Measurements from ENCODE around the gene REXO5.

The REXO5 gene

DNA sequence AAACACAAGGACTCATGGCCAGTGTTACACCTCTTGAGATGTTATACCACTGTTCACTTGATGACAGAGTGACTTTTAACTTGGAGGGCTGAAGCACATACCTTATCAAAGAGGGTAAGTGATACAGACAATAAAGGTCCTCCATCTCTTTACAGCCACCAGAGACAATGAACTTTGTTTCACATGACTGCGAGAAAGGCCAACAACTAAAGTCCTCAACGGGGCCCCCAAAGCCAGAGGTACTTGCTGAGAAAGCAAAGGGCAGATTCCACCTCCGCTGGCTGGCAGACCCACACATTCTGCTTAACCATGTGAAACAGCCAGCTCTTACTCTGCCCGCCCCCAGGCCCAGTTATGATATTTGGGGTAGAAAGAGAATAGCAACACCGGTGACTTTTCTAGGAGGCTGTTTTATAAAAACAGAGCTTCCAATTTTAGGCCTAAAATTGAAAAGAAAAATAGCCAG, 72.4 kb downstream of the REXO5 start:
- no peak for FAIRE-seq

DNA sequence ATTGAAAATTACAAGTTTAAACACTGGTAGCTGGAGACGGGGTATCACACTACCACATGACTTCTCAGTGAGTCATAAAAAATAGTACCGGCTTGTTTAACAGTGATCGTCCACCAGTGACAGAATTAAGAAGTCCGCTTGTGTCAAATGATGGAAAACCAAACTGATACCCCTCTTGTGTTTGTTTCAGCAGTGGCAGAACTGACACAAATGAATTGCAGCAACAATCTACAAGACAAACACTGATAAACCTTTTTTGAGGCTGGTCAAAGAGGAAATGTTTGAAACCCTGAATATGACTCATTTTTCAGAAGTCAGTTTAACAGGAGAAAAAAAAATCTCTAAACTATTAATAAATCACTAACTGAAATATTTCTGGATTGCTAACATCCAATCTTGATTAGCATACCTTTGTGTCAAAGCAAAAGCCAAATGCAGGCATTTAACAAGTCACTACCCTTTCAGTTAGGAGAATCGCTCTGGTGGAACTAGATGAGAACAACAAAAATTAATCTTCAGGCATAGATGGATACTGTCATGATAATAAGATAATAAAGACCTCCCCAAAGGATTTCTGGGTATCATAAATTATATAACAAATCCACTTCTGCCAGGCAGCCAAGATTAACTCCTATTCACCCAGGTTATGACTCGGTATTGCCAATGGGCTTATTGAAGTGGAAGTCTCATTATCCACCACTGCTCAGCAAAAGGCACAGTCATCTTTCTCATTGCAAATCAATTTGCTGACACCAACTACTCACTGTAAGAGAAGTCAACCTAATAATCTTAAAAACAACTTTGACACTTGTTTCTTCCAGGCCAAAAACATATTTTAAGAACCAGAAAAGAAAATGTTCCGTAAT, 73.1 kb downstream of the REXO5 start:
- no peak for FAIRE-seq

DNA sequence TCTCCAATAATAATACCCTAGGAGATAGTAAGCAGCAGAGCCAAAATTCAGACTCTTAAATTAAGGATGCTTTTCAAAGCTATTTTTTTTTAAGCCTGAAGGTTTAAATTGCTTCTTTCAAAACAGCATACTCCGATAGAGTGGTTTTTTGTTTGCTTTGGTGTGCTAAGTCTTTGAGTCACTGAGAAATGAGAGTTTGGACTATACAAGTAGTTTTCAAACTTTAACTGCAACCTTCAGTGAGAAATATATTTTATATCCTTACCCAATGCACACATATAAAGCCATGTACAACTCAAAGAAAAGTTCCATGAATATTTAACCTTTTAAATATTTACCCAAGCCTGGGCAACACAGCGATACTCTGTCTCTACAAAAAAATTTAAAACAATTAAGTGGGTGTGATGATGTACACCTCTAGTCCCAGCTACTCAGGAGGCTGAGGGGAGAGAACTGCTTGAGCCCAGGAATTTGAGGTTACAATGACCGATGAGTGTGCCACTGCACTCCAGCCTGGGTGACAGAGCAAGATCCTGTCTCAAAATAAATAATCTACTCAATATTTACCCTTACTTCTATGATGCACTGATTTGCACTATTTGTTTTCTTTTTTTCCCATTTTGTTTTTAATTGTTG, 74.7 kb downstream of the REXO5 start:
- no peak for FAIRE-seq

DNA sequence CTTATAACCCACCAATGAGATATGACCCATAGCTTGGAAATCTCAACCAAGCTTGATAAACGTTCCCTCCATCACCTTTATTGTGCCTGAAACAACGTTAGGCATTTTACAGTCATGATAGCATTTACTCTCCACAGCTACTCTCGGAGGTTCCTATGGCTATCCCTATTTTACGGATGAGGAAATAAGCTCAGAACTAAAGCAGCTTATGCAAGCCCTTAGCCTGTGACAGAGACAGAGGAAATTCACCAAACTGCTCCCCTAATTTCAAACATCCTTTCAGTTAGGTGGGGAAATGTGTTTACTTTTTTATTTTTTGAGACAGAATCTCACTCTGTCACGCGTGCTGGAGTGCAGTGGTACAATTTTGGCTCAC, 75.2 kb downstream of the REXO5 start:
- no peak for FAIRE-seq

DNA sequence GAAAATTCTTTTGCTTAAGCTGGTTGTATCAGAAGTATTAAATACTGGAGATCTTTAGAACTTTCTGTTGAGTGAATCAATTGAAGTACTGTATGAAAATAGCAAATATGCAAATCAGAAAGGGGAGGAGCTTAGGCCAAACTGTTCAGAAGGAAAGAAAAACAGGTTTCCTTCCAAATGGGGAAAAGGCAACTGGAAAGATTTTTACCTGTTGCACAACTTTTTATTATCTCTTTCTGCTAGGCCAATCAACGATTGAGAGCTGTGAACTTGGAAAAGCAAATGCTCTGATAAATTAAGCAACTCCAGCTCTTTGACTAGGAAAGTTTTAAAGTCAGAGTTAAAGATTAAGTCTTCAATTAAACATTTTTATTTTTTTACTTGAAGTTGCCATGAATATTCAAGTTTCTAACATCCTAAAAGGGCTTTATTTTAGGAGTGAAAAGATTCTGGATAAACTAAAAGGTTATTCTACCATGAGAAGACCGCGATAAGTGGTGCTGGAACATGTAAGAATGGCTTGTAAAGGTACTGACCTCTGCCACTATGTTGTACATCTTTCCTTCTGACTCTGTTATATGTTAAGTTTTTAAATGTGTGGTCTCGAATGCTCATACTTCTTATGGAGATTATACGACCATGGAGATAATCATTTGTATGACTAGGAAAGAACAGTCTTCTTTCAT, 77.4 kb downstream of the REXO5 start:
- no peak for FAIRE-seq

DNA sequence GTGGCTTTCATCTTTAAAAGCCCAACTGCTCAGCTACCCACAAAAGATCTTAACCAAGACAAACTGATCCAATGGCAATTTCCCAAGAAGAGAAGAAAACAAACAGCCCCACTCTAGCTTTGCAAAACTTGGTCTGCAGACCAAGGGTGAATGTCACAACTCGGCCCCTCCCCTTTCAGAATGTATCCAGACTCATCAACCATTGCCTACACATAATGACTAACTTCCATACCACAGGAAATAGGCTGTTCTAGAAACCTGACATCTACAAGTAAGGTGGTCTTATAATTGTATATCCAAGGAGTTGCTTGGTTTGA, 77.9 kb downstream of the REXO5 start:
- no peak for FAIRE-seq

DNA sequence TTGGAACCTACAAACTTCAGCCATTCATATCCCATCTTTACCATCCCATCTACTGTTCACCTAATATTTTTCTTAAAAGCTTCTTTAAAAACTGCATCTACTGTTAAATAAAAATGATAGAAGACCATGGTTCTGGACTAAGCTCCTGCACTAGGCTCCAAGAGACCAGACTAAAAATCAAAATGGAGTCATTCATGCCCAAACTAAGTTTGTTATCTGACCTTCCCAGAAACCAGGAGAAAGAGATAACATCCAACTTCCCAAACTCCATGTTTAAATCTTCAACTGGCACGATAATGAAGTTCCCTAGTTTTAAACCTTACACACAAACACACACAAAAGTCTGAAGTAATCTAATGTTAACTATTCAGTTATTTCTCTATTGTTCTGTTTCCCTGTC, 80.0 kb downstream of the REXO5 start:
- no peak for FAIRE-seq

DNA sequence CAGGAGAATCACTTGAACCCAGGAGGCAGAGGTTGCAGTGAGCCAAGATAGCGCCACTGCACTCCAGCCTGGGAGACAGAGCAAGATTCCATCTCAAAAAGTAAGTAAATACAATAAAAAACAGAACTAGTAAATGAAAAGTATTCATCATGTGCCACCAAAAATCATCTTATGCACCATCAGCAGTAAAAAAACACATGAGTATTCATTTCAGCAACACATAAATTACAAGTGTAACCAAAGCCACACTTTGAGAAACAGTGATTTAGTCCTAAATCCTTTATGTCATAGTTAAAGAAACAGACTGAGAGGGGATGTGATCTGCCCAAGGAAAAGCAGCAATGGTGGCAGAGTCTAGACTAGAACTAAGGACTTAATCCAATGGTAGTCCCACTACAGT, 80.9 kb downstream of the REXO5 start:
- no peak for FAIRE-seq

DNA sequence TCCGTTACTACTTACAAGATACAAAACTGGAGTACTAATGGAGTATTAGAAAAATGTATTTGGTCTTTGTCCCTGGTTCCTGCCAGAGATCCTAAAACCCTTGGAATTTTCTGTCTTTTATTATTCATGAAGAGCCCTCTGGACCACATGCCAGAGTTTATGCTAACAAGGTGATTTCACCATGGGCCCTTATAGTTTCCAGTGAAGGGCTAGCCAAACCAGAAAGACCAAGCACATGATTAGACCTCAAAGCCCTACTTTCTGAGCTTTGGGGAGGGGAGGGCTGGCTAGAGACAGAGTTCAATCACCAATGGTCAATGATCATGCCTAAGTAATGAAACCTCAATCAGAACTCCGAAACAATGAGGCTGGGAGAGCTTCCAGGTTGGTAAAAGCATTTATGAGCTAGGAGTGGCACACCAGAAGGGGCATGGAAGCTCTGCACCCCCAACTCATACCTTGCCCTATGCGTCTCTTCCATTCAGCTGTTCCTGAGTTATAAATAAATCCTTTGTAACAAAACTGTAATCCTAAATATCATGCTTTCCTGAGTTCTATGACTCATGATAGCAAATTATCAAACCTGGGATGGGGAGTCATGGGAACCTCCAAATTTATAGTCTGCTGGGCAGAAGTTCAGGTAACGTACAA, 83.4 kb downstream of the REXO5 start:
- FAIRE-seq, result no peak

DNA sequence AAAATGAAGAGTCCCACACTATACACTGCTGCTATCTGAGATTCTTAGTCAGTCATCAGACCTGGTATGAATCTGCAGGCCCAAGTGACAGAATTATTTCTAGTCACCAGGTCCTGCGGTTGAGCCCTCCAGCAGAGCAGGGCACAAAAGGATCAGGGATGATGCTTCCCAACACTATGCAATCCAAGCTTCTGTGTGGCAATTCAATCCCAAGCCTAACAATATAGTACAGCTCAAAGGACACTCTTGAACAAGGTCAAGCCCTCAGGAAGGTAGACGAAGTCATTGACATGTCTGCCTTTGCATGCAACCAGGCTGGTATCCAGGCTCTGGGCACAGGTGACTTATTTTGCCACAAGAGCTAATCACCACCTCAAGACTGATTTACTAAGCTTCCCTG, 88.1 kb downstream of the REXO5 start:
- FAIRE-seq, result no peak

DNA sequence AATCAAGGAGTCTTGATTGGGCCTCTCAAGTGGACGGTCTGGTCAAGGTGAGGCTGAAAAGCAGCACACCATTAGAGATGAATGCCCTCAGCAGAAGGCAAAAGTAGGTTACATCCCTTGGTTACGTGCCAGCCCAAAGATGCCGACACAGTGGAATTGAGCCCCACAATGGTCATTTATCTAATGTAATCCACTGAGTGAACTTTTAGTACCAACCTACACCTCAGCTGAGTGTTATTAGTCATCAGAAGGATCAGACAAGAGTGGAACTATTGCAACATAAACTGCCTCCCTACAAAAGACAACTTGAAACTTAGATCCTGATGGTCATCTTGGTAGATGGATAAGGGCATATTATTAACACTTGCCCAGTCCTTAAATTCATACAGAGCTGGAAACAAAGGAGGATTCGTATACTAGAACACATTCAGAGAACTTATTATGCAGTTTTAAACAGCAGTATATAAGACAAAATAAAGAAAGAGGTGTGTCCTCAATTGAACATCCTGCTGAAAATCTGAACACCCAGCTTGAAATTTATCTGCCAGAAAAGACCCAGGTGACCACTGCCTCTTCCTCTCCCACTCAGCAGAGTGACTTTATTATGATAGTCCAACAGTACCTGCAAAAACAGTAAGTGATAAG, 91.0 kb downstream of the REXO5 start:
- no peak for FAIRE-seq

DNA sequence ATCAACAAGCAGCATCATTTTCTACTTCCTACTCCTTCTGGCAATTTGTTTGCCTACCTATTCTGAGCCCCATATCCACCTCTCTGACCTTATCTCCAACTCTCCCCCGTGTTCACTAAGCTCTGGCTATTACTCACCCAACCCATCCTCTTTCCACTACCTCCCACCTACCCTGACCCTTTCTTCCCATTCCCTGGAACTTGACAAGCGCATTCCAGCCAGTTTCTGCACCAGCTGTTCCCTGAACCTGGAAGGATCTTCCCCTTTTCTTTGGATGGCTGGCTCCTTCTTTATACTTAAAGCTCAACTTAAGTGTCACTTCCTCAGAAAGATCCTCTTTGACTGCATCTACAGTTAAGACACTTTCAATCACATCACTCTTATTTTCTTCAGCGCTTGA, 91.6 kb downstream of the REXO5 start:
- no peak for FAIRE-seq

DNA sequence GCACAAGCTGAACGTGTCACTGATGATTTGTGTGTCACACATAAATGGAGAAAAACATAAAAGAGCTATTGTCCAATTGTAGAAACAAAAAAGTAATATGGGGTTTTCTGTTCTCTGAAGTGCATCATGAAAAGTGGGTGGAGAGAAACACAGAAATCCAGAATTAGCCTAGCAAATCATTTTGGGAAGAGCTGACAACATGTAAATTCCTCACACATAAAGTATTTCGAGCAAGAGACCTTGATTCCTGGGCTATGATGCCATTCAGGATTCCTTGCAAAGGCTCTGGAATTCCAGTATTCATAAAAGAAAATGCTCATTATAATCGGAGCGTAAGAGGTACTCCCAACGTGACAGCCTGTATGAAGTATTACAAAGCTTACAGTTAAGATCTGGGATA, 92.7 kb downstream of the REXO5 start:
- FAIRE-seq, result no peak

All from A204.1 (cell line).